ENCODE data around the gene ACSL1.
"Not testable (repeated sequence)": the region's sequence is repeated elsewhere in the genome, so short reads cannot be mapped to it uniquely, and the experiment has no call there.

Gene ACSL1

GRCh38 chr4:184750926-184751584, 74.7 kb downstream of the ACSL1 start:
- no peak for DNase-seq

- no peak for DNase-seq
Observed at GRCh38 chr4:184748251-184748652, 77.5 kb downstream of the ACSL1 start.

- no peak for DNase-seq
Observed at GRCh38 chr4:184747034-184747830, 78.5 kb downstream of the ACSL1 start.

- DNase-seq: peak; percentile 0
Observed at GRCh38 chr4:184745831-184746795, 79.7 kb downstream of the ACSL1 start.

DNA sequence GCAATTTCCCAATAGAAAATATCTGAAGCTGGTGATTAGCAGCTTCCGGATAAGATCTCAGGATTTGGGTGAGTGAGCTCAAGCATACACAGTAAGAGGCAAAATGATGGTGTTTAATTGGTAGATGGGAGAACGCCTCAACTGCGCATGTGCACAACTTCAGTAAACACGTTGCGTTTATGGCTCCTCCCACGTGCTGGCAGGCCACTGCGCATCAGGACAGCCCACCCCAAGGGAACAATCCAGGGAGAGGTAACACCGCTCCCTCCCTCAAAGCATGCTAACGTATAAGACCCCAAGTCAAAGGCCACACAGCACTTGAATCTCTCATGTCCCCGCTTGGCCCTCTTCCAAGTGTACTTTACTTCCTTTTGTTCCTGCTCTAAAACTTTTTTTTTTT, 81.5 kb downstream of the ACSL1 start:
- DNase-seq: no peak

DNA sequence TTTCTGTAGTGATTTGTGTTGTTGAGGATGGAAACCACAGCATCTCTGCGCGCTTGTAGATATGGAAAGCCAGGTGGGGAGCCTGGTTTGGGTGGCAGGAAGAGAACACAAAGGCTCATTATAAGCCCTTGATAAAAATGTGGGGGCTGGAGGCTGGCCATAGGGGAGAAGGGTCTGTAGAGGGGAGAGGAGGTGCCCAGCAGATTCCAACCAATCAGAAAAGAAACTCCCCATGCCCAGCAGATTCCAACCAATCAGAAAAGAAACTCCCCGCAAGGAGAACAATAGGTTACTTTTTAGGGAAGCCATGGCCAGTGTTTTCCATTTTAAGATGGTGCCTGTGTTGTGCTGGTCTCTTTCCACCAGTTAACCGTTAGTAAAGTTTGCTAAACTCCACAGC, 82.1 kb downstream of the ACSL1 start:
- DNase-seq: no peak

- not testable (repeated sequence) for DNase-seq
Observed at GRCh38 chr4:184741651-184742050, 84.1 kb downstream of the ACSL1 start.

DNA sequence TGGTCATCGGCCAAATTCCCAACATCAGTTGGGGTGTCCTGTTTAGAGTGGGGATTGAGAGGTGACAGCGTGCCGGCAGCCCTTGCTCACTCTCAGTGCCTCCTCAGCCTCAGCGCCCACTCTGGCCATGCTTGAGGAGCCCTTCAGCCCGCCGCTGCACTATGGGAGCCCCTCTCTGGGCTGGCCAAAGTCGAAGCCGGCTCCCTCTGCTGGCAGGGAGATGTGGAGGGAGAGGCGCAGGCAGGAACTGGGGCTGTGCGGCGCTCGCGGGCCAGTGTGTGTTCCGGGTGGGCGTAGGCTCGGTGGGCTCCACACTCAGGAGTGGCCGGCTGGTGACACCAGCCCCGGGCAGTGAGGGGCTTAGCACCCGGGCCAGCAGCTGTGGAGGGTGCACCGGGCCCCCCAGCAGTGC, 84.8 kb downstream of the ACSL1 start:
- DNase-seq: no peak

- DNase-seq: not testable (repeated sequence)
Observed at GRCh38 chr4:184739575-184739974, 86.2 kb downstream of the ACSL1 start.

- DNase-seq: no peak
Observed at GRCh38 chr4:184734758-184735157, 91.0 kb downstream of the ACSL1 start.

- peak; percentile 87 for DNase-seq
Observed at GRCh38 chr4:184733654-184734524, 91.9 kb downstream of the ACSL1 start, which contains the start of gene CENPU. Gene CENPU, minus strand, starts transcription at chr4:184734096. Its CDS starts 34 bp downstream, at chr4:184734062.

DNA sequence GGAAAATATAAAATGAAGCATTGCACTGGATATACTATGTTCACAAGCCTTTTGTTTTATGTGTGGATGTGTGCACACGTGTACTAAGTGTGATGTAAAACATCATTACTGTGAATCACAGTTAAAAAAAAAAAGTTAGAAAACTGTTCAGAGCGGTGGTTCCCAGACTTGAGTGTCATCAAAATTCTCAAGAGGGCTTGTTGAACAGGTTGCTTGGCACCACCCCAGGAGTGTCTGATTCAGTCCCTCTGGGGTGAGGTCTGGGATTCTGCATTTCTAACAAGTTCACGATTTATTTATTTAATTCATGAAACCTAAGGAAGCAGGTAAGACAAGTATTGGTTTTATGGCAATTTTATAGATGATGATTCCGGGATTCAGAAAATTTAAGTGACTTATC, 93.6 kb downstream of the ACSL1 start:
- DNase-seq: no peak

DNA sequence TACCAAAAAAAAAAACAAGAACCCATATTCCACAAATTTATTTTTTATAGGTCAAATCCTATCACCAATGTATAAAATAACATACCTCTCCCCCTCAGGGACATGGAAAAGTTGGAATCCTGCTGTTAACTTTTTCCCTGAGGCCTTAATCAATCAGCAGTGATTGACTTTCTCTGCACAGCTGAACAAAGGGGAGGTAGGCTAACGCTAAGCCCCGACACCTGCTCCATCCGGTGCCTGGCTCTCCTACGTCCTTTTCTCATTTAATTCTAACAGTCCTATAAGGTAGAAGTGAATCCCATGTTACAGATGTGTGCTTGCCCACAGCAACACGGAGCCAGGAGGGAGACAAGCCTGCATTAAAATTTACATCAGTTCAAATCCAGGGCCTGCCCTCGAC, 94.7 kb downstream of the ACSL1 start:
- DNase-seq: no peak

GRCh38 chr4:184729946-184730345, 95.8 kb downstream of the ACSL1 start:
- DNase-seq: no peak

DNA sequence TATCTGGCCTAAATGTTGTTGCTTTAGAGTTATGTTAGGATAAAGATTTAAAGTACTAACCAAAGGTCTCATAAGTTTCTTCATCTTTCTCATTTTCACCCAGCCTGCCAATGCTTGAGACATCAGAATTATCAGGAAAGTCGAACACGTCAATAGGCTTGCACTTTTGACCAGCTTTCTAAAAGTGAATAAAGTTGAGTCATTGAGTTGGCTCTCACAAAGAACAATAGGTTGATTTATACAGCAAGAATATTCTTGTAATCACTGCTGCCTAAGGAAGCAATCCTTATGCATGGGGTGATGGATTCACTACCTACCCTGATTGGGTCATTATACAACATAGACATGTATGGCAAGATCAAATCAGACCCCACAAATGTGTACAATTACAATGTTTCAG, 96.9 kb downstream of the ACSL1 start:
- DNase-seq: no peak

DNA sequence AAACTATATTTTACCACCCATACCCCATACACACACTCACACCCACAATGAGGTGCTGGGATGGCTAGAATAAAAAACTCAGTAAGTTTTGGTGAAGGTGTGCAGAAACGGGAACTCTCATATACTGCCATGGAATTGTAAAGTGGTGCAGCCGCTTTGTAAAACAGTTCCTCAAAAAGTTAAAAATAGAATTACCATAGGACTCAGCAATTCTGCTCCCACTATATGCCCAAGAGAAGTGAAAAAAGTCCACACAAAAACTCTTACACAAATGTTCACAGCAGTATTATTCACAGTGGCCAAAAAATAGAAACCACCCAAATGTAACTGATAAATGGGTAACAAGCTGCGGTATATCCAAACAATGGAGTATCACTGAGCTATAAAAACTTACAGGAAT, 98.3 kb downstream of the ACSL1 start:
- DNase-seq: no peak

GRCh38 chr4:184722798-184723197, 103.0 kb downstream of the ACSL1 start:
- DNase-seq: no peak

- DNase-seq: no peak
Observed at GRCh38 chr4:184721254-184721653, 104.5 kb downstream of the ACSL1 start.

DNA sequence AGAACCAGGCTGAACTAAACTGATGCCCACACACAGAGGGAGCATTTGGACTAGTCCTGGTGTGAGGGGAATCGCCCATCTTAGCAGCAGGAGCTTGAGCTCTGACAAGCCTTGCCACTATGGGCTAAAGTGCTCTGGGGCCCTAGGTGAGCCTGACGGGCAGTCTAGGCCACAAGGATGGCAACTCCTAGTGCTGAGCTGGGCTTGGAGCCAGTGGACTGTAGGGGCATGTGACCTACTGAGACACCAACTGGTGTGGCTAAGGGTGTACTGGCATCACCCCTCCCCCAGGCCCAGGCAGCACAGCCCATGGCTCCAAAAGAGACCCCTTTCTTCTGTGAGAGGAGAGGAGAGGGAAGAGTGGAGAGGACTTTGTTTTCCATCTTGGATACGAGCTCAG, 106.4 kb downstream of the ACSL1 start:
- DNase-seq: no peak

DNA sequence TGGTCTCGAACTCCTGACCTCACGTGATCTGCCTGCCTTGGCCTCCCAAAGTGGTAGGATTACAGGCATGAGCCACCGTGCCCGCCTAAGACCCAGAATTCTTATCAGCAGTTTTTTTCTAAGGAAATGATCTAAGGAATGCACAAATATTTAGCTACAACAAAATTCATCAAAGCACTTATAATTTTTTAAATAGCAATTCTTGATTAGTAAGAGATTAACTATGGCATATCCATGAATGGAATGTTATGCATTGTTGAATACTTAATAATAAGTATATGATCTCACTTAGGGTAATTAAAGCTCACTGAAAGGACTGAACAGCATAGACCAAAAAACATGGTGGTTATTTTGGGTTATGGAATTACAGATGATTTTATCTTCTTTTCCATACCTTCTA, 110.2 kb downstream of the ACSL1 start:
- no peak for DNase-seq

- no peak for DNase-seq
Observed at GRCh38 chr4:184713887-184714286, 111.9 kb downstream of the ACSL1 start.

DNA sequence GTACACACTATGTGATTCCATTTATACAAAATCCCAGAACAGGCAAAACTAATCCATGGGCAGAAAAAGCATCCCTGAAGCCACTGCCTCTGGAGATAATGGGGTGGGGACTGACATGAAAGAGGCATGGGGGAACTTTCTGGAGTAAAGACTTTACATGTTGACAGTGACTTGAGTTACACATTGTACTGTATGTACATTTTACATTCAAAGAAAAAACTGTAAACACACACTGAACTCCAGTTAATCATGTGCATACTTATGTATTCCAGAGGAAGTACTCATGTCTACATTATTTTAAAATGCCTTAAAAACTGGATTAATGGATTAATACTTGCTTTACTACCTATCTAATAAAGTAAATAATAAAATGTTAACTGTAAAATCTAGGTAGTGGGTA, 113.4 kb downstream of the ACSL1 start:
- no peak for DNase-seq

Measured in SHP77 treated with DMSO at 0.1 percent for 48 hours (cell line).